Cardiac muscle cell (in vitro differentiated cells and primary cell): Measurements from ENCODE around the gene ZC3H12C. TPM values are rescaled to one million over a fixed set of nuclear protein-coding genes. Genes with fewer than 3 reads are reported as not detected.

Experiments
- DNase-seq, 2 donors: peaks; one replicate each; pipeline versions ENCODE4 v3.0.0 to v3.0.0-alpha.2; 2010 to 2017; ENCODE audit warnings: low read depth in 1 of 2, low spot score in 1 of 2
- H3K27ac ChIP-seq: fragments of 200-600 bp; sonication (generic); 2 replicates; pipeline ENCODE4 v1.5.1; 2016
- H3K27me3 ChIP-seq: fragments of 200-600 bp; sonication (generic); 2 replicates; pipeline ENCODE4 v1.6.0; 2016; ENCODE audit warnings: control low read depth
- H3K36me3 ChIP-seq: fragments of 200-600 bp; sonication (generic); 2 replicates; pipeline ENCODE4 v1.5.1; 2016; ENCODE audit warnings: control low read depth
- H3K4me1 ChIP-seq: fragments of 200-600 bp; sonication (generic); 2 replicates; pipeline ENCODE4 v1.8.1; 2017; ENCODE audit warnings: low read depth, mild to moderate bottlenecking, mixed run types
- H3K4me3 ChIP-seq: fragments of 200-600 bp; sonication (generic); 2 replicates; pipeline ENCODE4 v1.5.1; 2016; ENCODE audit warnings: mild to moderate bottlenecking
- H3K9me3 ChIP-seq: fragments of 200-600 bp; sonication (generic); 2 replicates; pipeline ENCODE4 v1.5.1; 2017; ENCODE audit warnings: low read depth, mild to moderate bottlenecking, control low read depth
- CTCF ChIP-seq: IDR thresholded peaks from 2 replicates; pipeline ENCODE4 v1.5.1; 2012; ENCODE audit warnings: low read depth, mild to moderate bottlenecking, low read length
- polyA plus RNA-seq: library from polyadenylated mRNA; unstranded; fragments of >200 nt; fragmentation: Nextera tagmentation; extraction: Ambion mirVana; gene quantifications from 2 replicates; pipeline ENCODE4 v1.2.1, GENCODE V29; 2016
- total RNA-seq: library from RNA; depleted of rRNA; stranded (reverse); fragments of >200 nt; gene quantifications from 2 replicates; pipeline ENCODE4 v1.2.3, GENCODE V29; 2016

The ZC3H12C gene
- total and polyA plus RNA-seq, 2 experiments from 2014 or later, result 1.0 to 7.1 TPM

GRCh38 chr11:110169738-110170137 lies 76.5 kb downstream of the ZC3H12C start:
- no peak overlapping the region for H3K4me3 ChIP-seq
- no peak overlapping the region for H3K27ac ChIP-seq
- DNase-seq, result no peak
- no peaks in the 10 kb centered on the region for H3K9me3 ChIP-seq
- no peak for TF ChIP-seq CTCF
- no peaks in the 10 kb centered on the region for H3K36me3 ChIP-seq
- no peaks in the 10 kb centered on the region for H3K27me3 ChIP-seq
- H3K4me1 ChIP-seq, result peaks cover 3% of the 10 kb centered on the region

GRCh38 chr11:110172468-110173065 lies 79.4 kb downstream of the ZC3H12C start:
- no peak overlapping the region for H3K27ac ChIP-seq
- no peak for DNase-seq
- H3K27me3 ChIP-seq, result no peaks in the 10 kb centered on the region
- no peak overlapping the region for H3K4me3 ChIP-seq
- TF ChIP-seq CTCF, result no peak
- no peaks in the 10 kb centered on the region for H3K36me3 ChIP-seq
- no peaks in the 10 kb centered on the region for H3K9me3 ChIP-seq
- no peaks in the 10 kb centered on the region for H3K4me1 ChIP-seq

GRCh38 chr11:110173811-110174644 lies 80.8 kb downstream of the ZC3H12C start:
- peak; percentile 80 to 82 for DNase-seq
- Histone ChIP-seq H3K27me3 (no peaks in the 10 kb centered on the region), H3K9me3 (no peaks in the 10 kb centered on the region), H3K4me1 (no peaks in the 10 kb centered on the region), H3K36me3 (no peaks in the 10 kb centered on the region), H3K4me3 (no peak overlapping the region), H3K27ac (no peak overlapping the region)
- peak; percentile 93 for TF ChIP-seq CTCF

GRCh38 chr11:110174645-110175310 lies 81.6 kb downstream of the ZC3H12C start:
- Histone ChIP-seq H3K36me3 (no peaks in the 10 kb centered on the region), H3K4me3 (no peak overlapping the region), H3K27me3 (no peaks in the 10 kb centered on the region), H3K4me1 (no peaks in the 10 kb centered on the region), H3K27ac (no peak overlapping the region), H3K9me3 (no peaks in the 10 kb centered on the region)
- no peak for TF ChIP-seq CTCF
- DNase-seq, result peak in 1 of 2 donors; percentile 47

- Histone ChIP-seq H3K9me3 (no peaks in the 10 kb centered on the region), H3K36me3 (no peaks in the 10 kb centered on the region), H3K27ac (no peak overlapping the region), H3K27me3 (no peaks in the 10 kb centered on the region), H3K4me1 (no peaks in the 10 kb centered on the region), H3K4me3 (no peak overlapping the region)
- peak in 1 of 2 donors; percentile 80 for DNase-seq
- no peak for TF ChIP-seq CTCF
These were observed 83.3 kb downstream of the ZC3H12C start for GRCh38 chr11:110176366-110177085.
